Lower leg skin (tissue), 4 donors: Measurements from ENCODE around the gene BARHL2. TPM values are rescaled to one million over a fixed set of nuclear protein-coding genes. Genes with fewer than 3 reads are reported as not detected.
A peak's percentile ranks its signal among the peaks of the same experiment; 100 is the strongest.

Experiments used
- DNase-seq, 2 donors: peaks; one replicate each; pipeline ENCODE4 v3.0.0-alpha.2; 2019; ENCODE audit warnings: low spot score in 2 of 2
- H3K4me3 ChIP-seq: fragments of 200-600 bp; sonication (generic); 2 replicates; pipeline ENCODE4 v1.5.1; 2017; ENCODE audit warnings: mild to moderate bottlenecking, low read depth; ENCODE audit not compliant: poor library complexity, severe bottlenecking
- POLR2A ChIP-seq, 2 donors: fragments of 450-650 bp; IDR thresholded peaks; one replicate each; pipeline ENCODE4 v1.6.1; 2016 to 2017; ENCODE audit warnings: antibody characterized with exemption in 2 of 2, mild to moderate bottlenecking in 1 of 2, moderate library complexity in 1 of 2
- WGBS, 2 donors: methylation state at CpG; one replicate each; pipeline ENCODE4 v1.1.5; 2018; 5-methylcytosine and 5-hydroxymethylcytosine counted together
- intact Hi-C: fragments of 100-400 bp; cut with DNase I; formaldehyde crosslinking; loops from one replicate; pipeline ENCODE4 v1.15.0; 2023; ENCODE audit warnings: low total_unique reads
- total RNA-seq, 4 donors: library from RNA; depleted of rRNA; stranded (reverse); fragments of >200 nt; gene quantifications; one replicate each; pipeline ENCODE4 v1.1.0, GENCODE V29; 2016
- TF ChIP-seq, protein P1 (sequence below), 3 donors: fragments of 450-650 bp; IDR thresholded peaks; one replicate each; pipeline ENCODE4 v1.5.1; 2016; ENCODE audit warnings: antibody characterized with exemption in 3 of 3, mild to moderate bottlenecking in 3 of 3, moderate library complexity in 2 of 3

Gene BARHL2
- total RNA-seq, result not detected

DNA sequence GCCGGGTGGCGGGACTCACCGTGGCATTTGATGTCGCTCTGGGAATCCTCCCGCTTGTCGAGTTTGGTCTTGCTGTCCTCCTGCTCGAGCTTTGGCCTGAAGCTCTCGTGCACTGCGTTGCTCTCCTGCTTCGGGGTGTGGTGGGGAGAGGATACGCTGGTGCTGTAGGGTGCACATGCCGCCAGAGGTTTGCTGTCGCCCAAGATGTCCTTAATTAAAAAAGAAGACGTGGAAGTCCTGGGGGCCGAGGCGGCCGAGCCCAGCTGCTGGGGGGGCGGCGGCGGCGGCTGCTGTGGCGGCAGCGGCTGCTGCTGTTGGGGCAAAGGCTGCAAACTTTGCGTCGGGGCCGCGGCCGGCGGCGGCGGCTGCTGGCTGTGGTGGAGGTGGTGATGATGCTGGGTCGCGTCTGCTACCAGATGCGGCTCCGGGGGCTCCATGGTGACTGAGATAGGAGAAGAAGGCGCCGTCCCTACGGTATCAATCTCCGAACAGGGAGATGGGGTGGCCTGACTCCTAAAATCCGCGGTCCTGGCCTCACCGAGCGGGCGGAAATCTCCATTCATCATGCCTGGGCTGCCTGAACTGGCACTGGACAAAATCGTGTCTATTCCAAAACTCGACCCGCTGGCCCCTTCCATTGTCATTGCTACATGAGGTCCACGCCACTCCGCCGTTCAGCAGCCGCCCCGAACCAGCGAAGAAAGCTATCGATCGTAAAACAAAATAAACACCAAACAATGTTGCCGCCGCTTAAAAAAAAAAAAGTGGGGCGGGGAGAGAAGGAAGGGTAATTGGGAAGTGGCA, at the start of gene BARHL2:
BARHL2 (minus strand) TSS at position 751 of the 804 bp plus-strand sequence; CDS start at position 644, 107 bp downstream.
- H3K4me3 ChIP-seq, result peak within 1 kb of the TSS; percentile 15
- TF ChIP-seq, protein P1, sequence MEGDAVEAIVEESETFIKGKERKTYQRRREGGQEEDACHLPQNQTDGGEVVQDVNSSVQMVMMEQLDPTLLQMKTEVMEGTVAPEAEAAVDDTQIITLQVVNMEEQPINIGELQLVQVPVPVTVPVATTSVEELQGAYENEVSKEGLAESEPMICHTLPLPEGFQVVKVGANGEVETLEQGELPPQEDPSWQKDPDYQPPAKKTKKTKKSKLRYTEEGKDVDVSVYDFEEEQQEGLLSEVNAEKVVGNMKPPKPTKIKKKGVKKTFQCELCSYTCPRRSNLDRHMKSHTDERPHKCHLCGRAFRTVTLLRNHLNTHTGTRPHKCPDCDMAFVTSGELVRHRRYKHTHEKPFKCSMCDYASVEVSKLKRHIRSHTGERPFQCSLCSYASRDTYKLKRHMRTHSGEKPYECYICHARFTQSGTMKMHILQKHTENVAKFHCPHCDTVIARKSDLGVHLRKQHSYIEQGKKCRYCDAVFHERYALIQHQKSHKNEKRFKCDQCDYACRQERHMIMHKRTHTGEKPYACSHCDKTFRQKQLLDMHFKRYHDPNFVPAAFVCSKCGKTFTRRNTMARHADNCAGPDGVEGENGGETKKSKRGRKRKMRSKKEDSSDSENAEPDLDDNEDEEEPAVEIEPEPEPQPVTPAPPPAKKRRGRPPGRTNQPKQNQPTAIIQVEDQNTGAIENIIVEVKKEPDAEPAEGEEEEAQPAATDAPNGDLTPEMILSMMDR (IDR thresholded peaks at IDR 0.05), result no peak
- TF ChIP-seq POLR2A (IDR thresholded peaks at IDR 0.05), result no peak
- no peak for DNase-seq
- 7 to 9% methylated on average over 41 to 58 of the region's 58 CpGs for WGBS, 2 donors
- intact Hi-C loops, result loop anchor here (2.0 kb wide), 1 partner anchor 276 kb away; no protein-coding TSS in a partner anchor

DNA sequence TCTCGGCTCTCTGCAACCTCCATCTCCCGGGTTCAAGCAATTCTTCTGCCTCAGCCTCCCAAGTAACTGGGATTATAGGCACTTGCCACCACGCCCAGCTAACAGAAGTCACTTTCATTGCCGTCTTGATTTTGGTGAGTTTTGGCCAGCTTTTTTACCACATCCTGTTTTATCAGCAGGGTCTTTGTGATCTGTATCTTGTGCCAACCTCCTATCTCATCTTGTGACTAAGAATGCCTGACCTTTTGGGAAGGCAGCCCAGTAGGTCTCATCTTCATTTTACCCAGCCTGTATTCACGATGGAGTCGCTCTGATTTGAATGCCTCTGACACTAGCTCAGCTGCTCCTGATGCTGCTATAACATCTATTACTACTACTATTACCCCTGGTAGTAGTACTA, 46.8 kb upstream of the BARHL2 start:
- 81 to 87% methylated on average over 6 of the region's 6 CpGs for WGBS, 2 donors
- no peak for TF ChIP-seq POLR2A (IDR thresholded peaks at IDR 0.05)
- TF ChIP-seq, protein P1 (IDR thresholded peaks at IDR 0.05), result no peak
- intact Hi-C loops, result no loop called here
- no peak overlapping the region for H3K4me3 ChIP-seq
- no peak for DNase-seq

DNA sequence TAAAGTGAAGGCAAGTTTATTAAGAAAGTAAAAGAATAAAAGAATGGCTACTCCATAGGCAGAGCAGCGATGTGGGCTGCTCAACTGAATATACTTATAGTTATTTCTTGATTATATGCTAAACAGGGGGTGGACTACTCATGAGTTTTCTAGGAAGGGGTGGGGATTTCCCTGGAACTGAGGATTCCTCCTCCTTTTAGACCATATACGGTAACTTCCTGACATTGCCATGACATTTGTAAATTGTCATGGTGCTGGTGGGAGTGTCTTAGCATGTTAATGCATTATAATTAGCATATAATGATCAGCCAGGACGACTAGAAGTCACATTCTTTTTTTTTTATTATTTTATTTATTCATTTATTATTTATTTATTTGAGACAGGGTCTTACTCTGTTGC, 46.4 kb upstream of the BARHL2 start:
- DNase-seq, result no peak
- intact Hi-C loops, result no loop called here
- no peak overlapping the region for H3K4me3 ChIP-seq
- no peak for TF ChIP-seq POLR2A (IDR thresholded peaks at IDR 0.05)
- TF ChIP-seq, protein P1 (IDR thresholded peaks at IDR 0.05), result no peak
- WGBS, 2 donors, result 73 to 91% methylated on average over 3 of the region's 3 CpGs

- TF ChIP-seq, protein P1 (IDR thresholded peaks at IDR 0.05), result no peak
- no peak for TF ChIP-seq POLR2A (IDR thresholded peaks at IDR 0.05)
- H3K4me3 ChIP-seq, result no peak overlapping the region
- WGBS, 2 donors, result 47 to 48% methylated on average over 12 of the region's 12 CpGs
- DNase-seq, result no peak
- intact Hi-C loops, result no loop called here
These were observed 44.9 kb upstream of the BARHL2 start for GRCh38 chr1:90761781-90762589.

DNA sequence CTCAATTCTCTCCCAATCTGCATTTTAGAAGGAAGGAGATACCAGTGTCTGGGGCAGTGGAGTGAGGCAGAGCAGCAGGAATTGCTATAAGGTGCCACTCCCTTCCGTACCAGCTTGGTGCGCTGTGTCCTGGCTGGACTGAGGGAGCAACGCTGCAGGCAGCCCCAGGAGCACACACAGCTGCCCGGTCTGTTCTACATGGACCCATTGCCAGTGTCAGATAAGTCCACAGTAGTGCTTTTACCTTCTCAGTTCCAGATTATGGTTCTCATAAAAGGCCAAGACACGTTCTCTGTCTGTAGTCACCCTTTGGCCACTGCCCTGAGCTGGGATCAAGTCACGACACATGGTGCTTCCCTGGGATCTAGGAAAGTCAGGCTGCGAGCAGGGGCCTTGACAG, 44.1 kb upstream of the BARHL2 start:
- DNase-seq, result no peak
- intact Hi-C loops, result no loop called here
- no peak overlapping the region for H3K4me3 ChIP-seq
- TF ChIP-seq POLR2A (IDR thresholded peaks at IDR 0.05), result no peak
- TF ChIP-seq, protein P1 (IDR thresholded peaks at IDR 0.05), result no peak
- WGBS, 2 donors, result 83% methylated on average over 7 of the region's 7 CpGs
